Frontal cortex (tissue), 4 donors: Measurements from ENCODE around the gene GH1. TPM values are rescaled to one million over a fixed set of nuclear protein-coding genes. Genes with fewer than 3 reads are reported as not detected.
"Not testable (repeated sequence)": the region's sequence is repeated elsewhere in the genome, so short reads cannot be mapped to it uniquely, and the experiment has no call there.

Experiments
- DNase-seq, 2 donors: peaks; one replicate each; pipeline ENCODE4 v3.0.0; 2012; ENCODE audit warnings: low spot score in 2 of 2
- FAIRE-seq: peaks from 2 replicates; lab custom pipeline; 2012; peaks lifted over from hg19 to GRCh38; lab: Jason Lieb, UNC
- total RNA-seq: library from RNA; depleted of rRNA; stranded (reverse); fragments of >200 nt; gene quantifications from one replicate; pipeline ENCODE4 v1.2.3, GENCODE V29; 2014
- donor health status: control.
- donor health status: control.
- donor health status: control.

The GH1 gene
- not detected for total RNA-seq

DNA sequence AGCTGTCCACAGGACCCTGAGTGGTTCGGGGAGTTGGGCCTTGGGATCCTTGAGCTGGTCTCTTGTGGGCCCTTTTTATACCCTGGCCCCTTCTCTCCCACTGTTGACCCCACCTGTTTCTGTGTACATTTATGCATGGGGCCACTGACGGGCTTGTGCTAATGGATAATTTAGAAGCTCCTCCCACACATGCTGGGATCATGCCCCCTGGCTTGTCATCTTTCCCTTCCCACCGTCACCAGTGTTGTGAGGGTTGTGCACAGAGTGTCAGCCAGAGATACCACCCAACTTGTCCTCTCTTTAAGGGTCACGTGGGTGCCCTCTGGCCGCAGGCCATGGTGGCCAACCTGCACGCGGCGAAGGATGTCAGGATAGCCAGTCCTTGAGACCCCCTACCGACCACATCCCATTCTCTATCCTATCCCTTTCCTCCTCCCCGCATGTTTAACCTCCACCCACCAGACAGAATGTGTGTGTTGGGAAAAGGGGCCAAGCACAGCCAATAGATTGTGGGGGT is at the start of gene GH1:
Gene GH1, minus strand, starts transcription at position 51 of the 517 bp plus-strand sequence. CDS start 63 bp downstream, outside the sequence.
- not testable (repeated sequence) for FAIRE-seq, DNase-seq

DNA sequence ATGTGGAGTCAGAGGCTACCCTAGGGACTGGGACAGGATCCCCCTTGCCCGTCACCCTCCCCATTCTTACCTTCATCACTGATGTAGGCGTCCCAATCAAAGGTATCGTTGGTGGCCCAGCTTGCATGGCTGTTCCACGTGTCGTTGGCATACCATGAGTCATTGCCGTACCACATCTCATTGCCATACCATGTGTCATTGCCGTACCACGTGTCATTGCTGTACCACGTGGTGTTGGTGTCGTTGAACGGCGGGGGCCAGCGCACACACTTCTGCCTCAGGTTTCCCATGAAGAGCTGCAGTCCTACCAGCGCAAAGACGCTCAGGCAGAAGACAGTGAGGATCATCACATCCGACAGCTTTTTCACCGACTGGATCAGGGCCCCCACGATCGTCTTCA is 49.3 kb upstream of the GH1 start:
- FAIRE-seq (no peak), DNase-seq (no peak)

DNA sequence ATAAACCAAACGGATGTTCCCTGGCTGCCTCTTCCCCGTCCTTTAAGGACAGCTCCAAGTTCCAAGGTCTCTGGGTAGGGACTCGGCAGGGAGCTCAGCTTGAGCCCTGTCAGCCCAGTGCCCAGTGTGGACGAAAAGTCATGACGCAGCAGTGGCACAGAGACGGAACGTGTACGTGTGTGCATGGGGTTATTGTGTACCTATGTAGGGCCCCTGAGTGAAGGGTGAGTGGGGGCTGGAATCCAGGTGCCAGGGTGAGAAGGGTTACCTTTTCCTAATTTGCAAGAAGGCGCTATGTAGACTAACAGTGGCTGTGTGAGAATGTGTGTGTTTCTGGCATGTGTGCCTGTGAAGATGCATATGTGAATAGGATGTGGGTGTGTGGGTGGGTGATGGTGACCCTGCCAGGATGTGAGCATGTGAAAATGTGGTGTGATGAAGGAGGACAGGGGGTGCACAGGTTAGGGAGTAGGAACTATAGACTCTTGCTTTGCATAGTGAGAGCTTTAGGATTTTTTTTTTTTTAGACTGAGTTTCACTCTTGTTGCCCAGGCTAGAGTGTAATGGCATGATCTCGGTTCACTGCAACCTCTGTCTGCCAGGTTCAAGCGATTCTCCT is 48.1 kb upstream of the GH1 start:
- FAIRE-seq = no peak
- DNase-seq = no peak

DNA sequence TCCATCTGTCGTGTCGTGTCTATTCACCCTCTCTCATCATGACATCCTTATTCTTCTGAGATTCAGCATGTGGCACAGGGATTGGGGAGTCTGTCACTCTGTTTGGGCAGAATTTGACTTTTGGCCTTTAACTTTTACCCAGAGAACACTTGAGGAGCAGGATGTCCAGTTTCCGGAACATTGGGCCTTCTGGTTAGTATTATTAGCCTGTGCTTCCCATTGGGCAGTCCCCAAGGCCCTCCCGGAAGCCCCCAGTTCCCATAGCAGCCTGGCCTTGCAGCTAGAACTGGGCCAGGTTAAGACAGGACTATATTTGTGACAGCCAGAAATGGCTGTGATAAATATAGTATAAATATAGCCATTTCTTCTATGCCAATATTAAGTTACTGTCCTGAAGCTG is 44.5 kb upstream of the GH1 start:
- DNase-seq (no peak), FAIRE-seq (no peak)

DNA sequence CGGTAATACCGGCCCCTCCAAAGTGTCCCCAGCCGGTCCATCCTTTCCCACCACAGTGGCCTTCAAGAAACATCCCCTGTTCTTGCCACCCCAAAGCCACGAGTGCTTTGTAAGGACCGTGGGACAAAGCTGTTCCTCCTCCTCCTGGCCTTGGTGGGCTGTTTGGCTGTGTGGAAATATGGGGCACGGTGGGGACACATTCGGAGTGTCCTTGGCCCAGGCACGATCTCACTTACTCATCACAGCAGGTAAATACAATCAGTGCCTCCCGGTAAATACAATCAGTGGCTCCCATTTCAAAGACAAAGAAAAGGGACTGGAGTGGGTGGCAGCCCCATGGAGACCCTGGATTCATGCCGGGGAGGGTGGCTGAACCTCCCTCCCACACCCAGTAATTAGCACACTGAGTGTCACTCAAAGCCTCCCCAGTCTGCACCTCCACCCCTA is 43.7 kb upstream of the GH1 start:
- FAIRE-seq (no peak), DNase-seq (no peak)

DNA sequence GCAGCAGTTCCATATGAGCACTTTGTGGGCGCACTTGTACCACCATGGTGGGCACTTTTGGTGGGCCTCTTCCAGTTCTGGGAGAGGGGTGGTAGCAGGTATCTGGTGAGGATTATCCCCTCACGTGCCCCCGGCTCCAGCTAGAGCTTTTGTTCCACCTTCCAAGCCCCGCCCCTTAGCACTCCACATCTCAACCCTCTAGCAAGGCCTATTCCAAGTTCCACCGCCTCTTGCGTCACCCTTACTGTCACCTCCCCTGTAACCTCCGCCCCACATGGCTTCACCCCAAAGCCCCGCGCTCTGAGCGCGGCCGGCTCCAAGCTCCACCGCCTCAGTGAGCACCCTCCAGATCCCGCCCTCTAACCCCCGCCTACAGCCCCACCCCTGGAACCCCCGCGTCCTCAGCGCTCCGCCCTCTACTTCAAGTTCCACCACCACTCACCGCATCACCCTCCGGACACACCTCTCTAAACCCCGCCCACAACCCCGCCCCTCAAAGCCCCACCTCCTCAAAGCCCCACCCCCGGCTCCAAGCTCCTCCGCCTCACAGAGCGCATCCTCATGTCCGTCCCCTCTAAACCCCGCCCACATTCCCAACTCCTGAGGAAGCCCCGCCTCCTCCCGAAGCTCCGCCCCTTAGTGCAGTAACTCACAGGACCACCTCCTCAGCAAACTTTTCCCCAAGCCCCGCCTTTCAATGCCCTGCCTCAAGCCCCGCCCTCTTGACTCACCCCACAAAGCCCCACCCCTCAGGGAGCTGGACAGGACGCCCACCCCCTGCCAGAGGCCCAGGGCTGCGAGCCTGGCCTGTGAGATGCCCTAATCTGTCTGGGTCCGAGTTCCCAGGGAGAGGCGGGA is 42.9 kb upstream of the GH1 start:
- no peak for DNase-seq
- FAIRE-seq = no peak

DNA sequence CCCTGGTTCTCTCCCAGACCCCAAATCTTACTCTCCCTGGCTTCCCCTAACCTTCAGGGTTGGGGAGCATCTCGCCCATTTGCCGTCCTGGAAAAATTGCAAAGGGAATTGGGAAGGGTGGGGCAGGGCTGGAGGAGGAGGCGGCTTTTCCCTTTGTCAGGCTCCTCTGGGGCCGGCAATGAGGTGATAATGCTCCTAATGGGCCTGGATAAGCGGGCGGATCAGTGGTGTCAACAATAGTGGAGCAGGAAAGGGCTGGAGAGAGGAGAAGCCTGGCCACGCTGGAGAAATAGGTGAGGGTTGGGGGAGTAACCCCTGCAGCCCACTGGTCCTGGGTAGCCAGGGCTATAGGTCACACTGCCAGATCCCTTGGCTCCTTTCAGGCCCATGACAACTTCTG is 41.8 kb upstream of the GH1 start:
- no peak for DNase-seq
- FAIRE-seq = no peak

DNA sequence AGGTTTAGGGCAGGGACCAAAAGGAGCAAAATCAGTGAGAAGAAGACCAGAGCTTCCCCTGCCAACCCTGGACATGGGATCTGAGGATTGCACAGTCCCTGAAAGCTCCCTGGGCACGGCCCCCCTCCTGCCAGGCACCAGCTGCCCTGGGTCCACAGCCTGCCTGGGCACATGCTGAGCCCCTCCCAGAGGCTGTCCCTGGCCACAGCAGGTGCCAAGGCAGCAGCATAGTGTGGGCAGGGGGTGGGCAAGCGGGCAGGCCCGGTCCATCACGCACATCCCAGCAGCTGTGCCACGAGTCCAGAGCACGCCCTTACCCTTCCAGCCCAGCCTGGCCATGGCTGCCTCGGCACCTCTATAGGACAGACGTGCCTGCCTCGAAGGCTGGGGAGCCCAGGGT is 41.4 kb upstream of the GH1 start:
- FAIRE-seq = no peak
- no peak for DNase-seq

DNA sequence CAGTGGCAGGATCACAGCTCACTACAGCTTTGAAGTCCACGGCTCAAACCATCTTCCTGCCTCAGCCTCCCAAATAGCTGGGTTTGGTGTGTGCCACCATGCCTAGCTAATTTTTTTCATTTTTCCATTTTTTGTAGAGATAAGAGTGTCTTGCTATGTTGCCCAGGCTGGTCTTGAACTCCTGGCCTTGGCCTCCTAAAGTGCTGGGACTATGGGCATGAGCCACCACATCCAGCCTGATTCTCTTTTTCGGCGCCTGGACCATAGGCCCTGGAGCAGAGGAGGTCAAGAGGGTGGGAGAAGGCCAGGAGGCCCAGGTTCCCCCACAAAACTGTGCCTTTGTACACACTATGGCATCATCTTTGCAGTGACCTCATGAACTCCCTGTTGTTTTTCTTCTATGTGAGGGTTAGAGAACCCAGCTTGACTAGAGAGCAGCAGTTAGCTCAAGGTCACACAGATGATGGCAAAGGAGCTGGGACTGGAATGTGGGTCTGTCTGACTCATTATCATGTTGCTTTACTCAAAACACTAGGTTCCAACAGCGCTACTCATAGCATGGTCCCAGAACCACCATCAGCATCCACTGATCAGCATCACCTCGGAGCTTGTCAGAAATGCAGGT is 37.8 kb upstream of the GH1 start:
- FAIRE-seq (no peak), DNase-seq (no peak)

DNA sequence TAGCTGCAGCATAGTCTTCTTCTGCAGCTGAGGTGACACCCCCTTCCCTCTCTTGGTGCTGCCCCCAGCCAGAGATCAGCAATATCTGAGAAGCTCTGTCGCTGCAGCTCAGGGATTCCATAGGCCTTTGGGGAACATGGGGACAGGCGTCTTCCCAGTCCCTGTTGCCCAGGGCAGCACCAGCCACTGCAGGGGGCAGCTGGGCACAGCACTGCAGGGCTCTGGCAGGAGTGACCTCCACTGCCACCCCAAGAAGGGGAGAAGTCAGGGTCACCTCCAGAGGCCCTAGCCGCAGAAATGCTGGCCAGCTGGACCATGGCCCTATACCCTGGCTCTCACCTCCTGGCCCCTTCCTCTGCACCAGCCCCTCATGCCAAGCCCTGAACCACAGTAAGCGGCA is 37.2 kb upstream of the GH1 start:
- FAIRE-seq = no peak

DNA sequence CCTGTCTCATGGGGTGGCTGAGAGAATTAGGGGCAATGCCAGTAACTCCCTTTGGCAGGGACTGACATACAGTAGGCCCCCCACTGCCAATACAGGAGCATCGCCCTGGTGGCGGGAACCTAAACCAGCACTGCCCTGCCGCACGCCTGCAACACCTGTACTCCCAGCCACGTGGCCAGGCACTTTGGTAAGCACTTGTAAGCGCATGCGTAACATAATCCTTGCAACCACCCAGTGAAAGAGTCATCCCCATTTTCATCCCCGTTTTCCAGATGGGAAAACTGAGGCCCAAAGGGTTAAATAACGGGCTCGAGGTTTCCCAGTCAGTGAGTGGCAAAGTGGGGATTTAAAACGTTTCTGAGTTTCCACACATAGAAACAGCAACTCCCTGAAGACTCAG is 36.6 kb upstream of the GH1 start:
- no peak for FAIRE-seq
- DNase-seq = no peak

More for the DNA sequence above, 37.2 kb upstream of the GH1 start:
- no peak for DNase-seq

DNA sequence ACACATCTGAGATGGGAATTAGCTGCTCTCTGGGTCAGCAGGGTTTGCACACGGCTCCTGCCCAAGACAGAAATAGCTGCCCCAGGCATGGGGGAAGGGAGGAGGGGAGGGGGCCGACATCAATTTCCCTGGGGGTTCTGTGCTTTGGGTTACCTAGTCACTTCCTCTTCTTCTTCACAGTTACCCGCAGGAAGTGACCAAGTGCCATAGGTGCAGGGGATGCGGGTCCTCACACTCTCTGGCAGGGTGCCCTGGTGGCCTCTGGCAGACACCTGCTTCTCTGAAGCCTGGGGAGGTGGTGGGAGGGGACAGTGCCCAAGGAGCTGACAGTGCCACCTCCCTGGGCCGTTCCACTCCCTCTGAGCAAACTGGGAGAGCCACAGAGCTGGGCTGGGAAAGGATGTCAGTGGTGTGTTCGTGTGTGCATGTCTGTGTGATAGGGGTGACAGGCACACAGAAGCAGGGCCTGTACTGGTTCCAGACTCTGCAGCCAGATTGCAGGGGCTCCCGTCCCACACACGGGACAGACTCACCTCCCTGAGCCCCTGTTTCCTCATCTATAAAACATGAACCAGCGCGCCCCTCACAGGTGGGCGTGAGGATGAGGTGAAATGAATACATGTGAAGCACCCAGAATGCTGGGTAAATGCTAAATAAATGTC is 35.9 kb upstream of the GH1 start:
- DNase-seq = no peak
- no peak for FAIRE-seq

DNA sequence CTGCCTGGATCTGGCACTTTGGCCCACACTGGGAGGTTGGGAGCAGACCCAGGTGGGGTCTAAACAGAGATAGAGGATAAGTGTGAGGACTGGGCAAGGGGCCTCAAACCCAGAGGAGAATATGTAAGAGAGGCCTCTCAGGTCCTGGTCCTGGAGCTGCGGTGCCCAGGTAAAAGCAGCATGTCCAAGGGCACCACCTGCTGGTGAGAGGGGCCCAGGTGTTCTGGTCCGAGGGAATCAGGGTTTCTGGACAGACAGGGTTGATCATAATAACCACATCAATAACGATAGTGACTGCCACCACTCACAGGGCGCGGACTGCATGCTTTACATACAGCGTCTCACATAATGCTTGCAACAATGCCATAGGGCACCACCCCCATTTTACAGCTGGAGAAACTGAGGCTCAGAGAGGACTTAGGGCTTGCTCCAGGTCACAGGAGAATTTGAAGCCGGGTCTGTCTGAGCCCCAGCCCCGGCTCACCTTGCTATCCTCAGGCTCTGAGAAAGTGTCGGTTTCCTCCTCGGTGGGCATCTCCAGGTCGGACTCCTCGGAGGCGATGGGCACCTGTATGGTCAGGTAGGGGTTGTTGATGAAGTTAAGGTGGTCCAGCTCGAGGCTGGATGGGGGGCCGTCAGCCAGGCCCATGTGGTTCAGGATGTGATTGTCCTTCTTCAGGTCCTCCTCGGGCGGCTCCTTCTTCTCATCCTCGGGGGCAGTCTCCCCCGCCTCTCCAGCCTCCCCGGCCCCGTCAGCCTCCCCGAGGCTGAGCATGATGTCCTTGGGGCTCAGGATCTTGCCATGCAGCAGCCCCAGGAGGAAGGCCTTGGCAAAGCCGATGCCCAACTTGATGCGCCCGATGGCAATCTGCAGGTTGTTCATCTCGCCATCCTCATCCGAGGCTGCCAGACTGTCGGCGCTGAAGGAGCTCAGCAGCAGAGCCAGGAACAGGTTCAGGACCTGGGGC is 32.6 kb upstream of the GH1 start:
- DNase-seq (no peak), FAIRE-seq (no peak)

DNA sequence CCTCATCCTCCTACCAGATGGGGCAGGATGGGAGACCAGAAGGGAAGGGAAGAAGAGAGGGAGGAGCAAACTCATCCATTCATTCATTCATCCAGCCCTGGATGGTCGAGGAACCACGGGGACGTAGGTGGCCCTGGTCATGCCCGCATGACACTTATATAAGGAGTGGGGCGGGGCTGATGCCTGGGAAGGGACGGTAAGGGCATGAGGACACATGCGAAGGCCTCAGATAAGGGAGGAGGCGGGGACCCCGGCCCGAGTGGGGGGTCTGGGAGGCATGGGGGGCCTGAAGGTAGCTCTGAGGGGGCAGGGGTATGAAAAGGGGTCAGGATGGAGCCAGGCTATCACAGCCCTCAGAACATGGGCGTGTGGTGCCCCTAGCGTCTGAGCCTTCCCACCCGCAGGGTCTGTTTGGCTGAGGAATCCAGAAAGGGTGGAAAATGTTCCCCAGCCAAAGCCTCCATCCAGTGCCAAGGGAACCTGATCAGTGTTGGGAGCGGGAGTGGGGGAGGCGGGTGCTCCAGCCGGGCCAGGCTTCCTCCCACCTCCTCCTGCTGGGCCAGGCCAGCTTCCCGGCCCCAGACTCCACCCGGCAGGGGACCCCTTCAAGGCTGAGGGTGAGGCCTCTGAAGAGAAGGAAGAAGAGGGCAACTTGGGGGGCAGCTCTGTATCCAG is 31.1 kb upstream of the GH1 start:
- no peak for FAIRE-seq
- DNase-seq = no peak

DNA sequence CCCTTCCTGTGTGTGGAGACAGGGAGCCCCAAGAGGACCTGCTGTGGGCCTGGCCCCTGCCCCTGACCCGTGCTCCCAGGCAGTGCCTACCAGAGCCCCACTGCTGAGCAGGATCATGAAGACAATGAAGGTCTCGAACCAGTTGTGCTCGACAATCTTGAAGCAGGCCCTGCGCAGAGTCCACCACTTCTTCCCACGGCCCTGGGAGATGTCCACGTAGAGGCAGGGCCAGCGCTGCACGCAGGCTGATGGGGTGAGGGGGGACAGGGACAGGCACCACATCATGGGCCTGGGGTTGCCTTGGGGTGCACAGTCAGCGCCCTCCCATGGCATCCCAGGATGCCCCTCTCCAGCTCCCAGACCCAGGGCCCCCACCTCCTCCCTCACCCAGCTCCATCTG is 29.9 kb upstream of the GH1 start:
- DNase-seq = no peak
- FAIRE-seq = no peak

DNA sequence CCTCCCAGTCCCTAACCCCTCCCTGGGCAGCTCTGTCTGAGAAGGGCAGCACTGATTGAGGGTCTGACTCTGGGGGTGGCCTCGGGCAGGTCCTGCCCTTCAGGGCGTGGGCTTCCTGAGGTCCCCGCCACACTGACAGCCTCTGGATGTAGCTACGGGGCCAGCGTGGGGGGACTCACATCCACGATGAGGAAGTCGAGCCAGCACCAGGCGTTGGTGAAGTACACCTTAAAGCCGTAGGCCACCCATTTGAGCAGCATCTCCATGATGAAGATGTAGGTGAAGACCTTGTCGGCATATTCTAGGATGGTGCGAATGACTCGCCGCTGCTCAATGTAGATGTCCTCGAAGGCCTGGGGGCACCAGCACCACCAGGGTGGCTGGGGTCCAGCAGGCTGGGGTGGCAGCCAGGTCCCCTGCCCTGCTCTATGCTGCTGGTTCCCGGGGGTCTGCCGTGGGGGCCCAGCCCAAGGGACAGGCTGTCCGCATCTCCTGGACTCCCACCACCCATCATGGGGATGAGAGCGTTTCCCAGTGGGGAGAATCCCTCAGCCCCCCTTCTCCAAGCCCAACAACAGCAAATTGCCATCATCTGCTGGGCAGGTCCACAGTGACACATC is 29.2 kb upstream of the GH1 start:
- DNase-seq (no peak), FAIRE-seq (no peak)

DNA sequence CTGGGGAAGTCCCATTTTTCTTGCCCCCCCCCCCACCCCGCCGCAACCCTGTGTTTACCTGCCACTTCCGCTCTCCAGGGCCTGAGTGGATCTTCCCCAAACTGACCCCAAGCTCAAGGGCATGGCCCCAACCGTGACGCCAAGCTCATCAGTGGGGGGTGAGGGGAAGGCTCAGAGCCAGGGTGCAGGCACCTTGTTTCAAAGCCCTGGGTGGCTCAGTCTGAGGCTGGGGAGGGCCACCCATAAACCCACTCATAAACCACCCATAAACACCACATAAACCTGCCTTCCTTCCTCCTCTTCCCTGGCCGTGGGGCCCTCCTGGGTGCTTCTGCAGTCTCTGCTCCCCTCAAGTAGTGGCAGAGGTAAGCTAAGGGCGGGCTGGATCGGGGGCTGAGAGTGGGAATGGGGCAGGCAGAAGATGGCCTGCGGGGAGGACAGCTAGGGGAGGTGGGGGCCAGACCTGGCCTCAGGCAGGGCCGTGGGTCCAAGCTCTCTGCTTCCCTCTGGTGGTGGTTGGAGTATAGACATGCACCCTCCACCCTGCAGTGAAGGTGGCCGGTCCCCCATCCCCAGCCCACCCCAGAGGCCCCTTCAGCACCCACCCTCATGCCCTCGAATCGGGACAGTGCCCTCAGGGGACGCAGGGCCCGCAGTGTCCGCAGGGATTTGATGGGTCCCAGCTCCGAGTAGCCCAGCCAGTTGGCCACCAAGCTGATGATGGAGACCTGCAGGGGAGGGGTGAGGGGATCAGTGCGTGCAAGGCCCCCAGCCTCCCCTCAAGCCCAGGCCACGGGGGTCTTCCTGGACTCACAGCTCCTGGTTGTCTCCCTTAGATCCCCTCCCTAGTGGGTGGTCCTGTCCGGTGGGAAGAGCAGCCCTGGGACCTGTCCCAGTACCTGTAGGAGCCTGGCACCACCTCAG is 28.1 kb upstream of the GH1 start:
- FAIRE-seq = no peak
- DNase-seq = peak; percentile 56 to 83
